DMS 273 (cell line): ENCODE data around the gene TTYH1.
"Not testable (repeated sequence)": the region's sequence is repeated elsewhere in the genome, so short reads cannot be mapped to it uniquely, and the experiment has no call there.

ENCODE experiments used
- DNase-seq: peaks from one replicate; lab custom pipeline; 2025; ENCODE audit not compliant: unreplicated experiment; lab: John Stamatoyannopoulos, UW

TTYH1 gene

GRCh38 chr19:54415208-54415900, at the start of gene TTYH1:
TSS of gene TTYH1 (plus strand) at chr19:54415464. CDS start at chr19:54415553, 89 bp downstream.
- DNase-seq = no peak

- DNase-seq = not testable (repeated sequence)
Measured at GRCh38 chr19:54365798-54366197, 49.5 kb upstream of the TTYH1 start.

- DNase-seq = no peak
Measured at GRCh38 chr19:54366811-54367210, 48.5 kb upstream of the TTYH1 start.

GRCh38 chr19:54369082-54369687, 46.1 kb upstream of the TTYH1 start:
- DNase-seq = no peak

GRCh38 chr19:54369688-54370433, 45.4 kb upstream of the TTYH1 start:
- DNase-seq = not testable (repeated sequence)

GRCh38 chr19:54370434-54370796, 44.8 kb upstream of the TTYH1 start:
- not testable (repeated sequence) for DNase-seq

- not testable (repeated sequence) for DNase-seq
Measured at GRCh38 chr19:54371453-54371852, 43.8 kb upstream of the TTYH1 start.

GRCh38 chr19:54373781-54374631, 41.3 kb upstream of the TTYH1 start:
- no peak for DNase-seq

- DNase-seq = not testable (repeated sequence)
Measured at GRCh38 chr19:54375181-54375938, 39.9 kb upstream of the TTYH1 start.

- DNase-seq = no peak
Measured at GRCh38 chr19:54376610-54377285, 38.5 kb upstream of the TTYH1 start.

GRCh38 chr19:54379187-54379678, 36.0 kb upstream of the TTYH1 start:
- DNase-seq = no peak

- no peak for DNase-seq
Measured at GRCh38 chr19:54380897-54381296, 34.4 kb upstream of the TTYH1 start.

- not testable (repeated sequence) for DNase-seq
Measured at GRCh38 chr19:54382041-54382440, 33.2 kb upstream of the TTYH1 start.

GRCh38 chr19:54383330-54383729, 31.9 kb upstream of the TTYH1 start:
- DNase-seq = no peak

- DNase-seq = peak; percentile 21
Measured at GRCh38 chr19:54387991-54388801, 27.1 kb upstream of the TTYH1 start.

GRCh38 chr19:54388802-54389139, 26.5 kb upstream of the TTYH1 start:
- no peak for DNase-seq

- DNase-seq = no peak
Measured at GRCh38 chr19:54389553-54389952, 25.7 kb upstream of the TTYH1 start.

GRCh38 chr19:54390942-54391577, 24.2 kb upstream of the TTYH1 start:
- DNase-seq = peak; percentile 81
